ENCODE measurements around the gene CHIA.

CHIA gene

DNA sequence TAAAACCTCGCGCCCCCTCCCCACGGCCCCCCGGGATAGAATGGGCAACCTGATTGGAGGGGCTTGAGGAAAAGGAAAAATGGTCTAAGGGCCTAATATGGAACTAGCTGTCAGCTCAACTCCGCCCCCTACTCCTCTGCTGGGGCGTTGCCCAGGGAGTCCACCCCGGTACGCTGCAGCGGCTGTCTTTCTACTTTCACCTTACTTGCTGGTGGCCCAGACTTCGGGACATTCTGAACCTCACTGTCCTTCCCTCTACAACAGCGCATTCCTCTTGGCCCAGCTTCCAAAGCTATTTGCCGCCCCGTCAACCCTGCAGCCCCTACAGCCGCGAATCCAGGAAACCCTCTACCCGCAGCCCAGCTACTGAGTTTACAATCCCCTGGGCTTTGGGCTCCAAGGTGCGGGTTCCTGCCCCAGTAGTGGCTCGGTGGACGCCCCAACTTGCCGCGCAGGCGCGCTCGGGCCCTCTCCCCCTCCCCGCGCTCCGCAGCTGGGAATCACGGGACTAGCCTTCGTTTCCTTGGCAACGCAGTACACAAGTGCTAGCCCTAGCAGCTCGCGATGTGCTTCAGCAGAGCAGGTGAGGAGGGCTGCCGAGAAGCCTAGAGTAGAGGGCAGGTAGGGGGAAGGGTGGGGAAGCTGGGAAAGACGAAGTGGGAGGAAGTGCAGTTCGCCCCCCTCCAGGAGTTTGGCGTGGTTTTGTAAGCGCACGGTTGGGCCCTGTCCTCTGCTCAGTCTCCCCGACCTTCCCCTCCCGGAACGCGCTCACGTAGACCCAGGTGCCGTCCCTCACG is 55.6 kb downstream of the CHIA start:
- TF ChIP-seq, protein P1, sequence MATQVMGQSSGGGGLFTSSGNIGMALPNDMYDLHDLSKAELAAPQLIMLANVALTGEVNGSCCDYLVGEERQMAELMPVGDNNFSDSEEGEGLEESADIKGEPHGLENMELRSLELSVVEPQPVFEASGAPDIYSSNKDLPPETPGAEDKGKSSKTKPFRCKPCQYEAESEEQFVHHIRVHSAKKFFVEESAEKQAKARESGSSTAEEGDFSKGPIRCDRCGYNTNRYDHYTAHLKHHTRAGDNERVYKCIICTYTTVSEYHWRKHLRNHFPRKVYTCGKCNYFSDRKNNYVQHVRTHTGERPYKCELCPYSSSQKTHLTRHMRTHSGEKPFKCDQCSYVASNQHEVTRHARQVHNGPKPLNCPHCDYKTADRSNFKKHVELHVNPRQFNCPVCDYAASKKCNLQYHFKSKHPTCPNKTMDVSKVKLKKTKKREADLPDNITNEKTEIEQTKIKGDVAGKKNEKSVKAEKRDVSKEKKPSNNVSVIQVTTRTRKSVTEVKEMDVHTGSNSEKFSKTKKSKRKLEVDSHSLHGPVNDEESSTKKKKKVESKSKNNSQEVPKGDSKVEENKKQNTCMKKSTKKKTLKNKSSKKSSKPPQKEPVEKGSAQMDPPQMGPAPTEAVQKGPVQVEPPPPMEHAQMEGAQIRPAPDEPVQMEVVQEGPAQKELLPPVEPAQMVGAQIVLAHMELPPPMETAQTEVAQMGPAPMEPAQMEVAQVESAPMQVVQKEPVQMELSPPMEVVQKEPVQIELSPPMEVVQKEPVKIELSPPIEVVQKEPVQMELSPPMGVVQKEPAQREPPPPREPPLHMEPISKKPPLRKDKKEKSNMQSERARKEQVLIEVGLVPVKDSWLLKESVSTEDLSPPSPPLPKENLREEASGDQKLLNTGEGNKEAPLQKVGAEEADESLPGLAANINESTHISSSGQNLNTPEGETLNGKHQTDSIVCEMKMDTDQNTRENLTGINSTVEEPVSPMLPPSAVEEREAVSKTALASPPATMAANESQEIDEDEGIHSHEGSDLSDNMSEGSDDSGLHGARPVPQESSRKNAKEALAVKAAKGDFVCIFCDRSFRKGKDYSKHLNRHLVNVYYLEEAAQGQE (IDR thresholded peaks at IDR 0.05; ENCODE audit: insufficient read depth in 1 of 2, low read depth in 2 of 2, low read length in 2 of 2), result no peak
- TF ChIP-seq FOXP2 (optimal IDR thresholded peaks at IDR 0.05; ENCODE audit: borderline replicate concordance, extremely low read depth, extremely low read length, insufficient read depth) (no peak), SIN3A (IDR thresholded peaks at IDR 0.05; ENCODE audit: borderline replicate concordance, insufficient read depth, low read length) (no peak), POLR2AphosphoS5 (IDR thresholded peaks at IDR 0.05; ENCODE audit: low read depth, low read length) (no peak), TAF1 (IDR thresholded peaks at IDR 0.05; ENCODE audit: borderline replicate concordance, insufficient read depth, low read length) (no peak)

DNA sequence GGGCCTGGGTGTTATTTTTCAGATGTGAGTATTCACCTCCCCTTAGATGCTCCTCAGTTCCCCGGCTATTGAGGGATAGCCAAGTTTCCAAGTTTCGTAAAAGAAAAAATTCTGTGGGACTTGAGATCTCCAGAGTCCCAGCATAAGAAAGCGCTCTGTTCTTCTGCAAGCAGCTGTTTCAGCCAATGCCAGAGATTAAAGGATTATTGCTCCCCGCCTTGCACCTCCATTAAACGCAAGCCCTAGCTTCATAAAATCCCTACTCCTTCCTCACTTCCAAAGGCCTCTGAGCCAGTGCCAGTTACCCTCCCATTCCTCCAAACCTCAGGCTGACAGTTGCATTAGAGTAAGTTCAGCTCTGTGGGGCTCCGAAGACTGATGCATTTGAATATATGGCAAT is 56.4 kb downstream of the CHIA start:
- TF ChIP-seq, protein P1 (IDR thresholded peaks at IDR 0.05; ENCODE audit: insufficient read depth in 1 of 2, low read depth in 2 of 2, low read length in 2 of 2), result no peak
- TF ChIP-seq SIN3A (IDR thresholded peaks at IDR 0.05; ENCODE audit: borderline replicate concordance, insufficient read depth, low read length) (no peak), FOXP2 (optimal IDR thresholded peaks at IDR 0.05; ENCODE audit: borderline replicate concordance, extremely low read depth, extremely low read length, insufficient read depth) (no peak), TAF1 (IDR thresholded peaks at IDR 0.05; ENCODE audit: borderline replicate concordance, insufficient read depth, low read length) (no peak), POLR2AphosphoS5 (IDR thresholded peaks at IDR 0.05; ENCODE audit: low read depth, low read length) (no peak)

DNA sequence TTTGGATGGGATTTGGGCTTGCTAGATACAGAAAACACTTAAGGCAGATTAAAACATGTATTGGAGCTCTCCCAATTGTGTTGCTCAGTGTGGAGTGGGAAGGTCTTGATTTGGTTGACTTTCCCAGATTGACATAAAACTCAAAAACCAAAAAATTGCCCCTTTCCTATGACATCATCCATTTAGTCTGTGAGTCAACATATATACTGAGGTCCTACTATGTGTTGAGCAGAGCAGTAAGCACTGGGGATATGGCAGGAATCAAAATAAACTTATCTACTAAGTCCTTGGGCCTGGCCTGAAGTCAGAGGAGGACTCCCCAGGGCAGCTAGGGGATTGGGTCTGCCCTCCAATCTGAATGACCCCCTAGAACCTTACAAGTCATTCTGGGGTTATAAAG is 61.0 kb downstream of the CHIA start:
- no peak for TF ChIP-seq SIN3A (IDR thresholded peaks at IDR 0.05; ENCODE audit: borderline replicate concordance, insufficient read depth, low read length)
- no peak for TF ChIP-seq POLR2AphosphoS5 (IDR thresholded peaks at IDR 0.05; ENCODE audit: low read depth, low read length)
- no peak for TF ChIP-seq FOXP2 (optimal IDR thresholded peaks at IDR 0.05; ENCODE audit: borderline replicate concordance, extremely low read depth, extremely low read length, insufficient read depth)
- TF ChIP-seq TAF1 (IDR thresholded peaks at IDR 0.05; ENCODE audit: borderline replicate concordance, insufficient read depth, low read length), result no peak
- TF ChIP-seq, protein P1 (IDR thresholded peaks at IDR 0.05; ENCODE audit: insufficient read depth in 1 of 2, low read depth in 2 of 2, low read length in 2 of 2), result no peak

DNA sequence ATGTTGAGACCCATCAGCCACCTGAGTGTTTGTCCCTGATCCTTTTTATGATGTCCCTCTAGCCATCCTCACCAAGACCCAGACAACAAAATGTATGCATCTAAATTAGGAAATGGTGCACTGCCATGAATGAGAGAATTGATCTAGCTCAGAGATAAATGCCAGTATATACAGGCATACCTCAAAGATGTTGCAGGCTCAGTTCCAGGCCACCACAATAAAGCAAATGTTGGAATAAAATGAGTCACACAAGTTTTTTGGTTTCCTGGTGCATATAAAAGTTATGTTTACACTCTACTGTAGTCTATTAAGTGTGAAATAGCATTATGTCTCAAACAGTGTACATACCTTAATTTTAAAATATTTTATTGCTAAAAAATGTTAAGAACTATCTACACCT is 63.9 kb downstream of the CHIA start:
- TF ChIP-seq, protein P1 (IDR thresholded peaks at IDR 0.05; ENCODE audit: insufficient read depth in 1 of 2, low read depth in 2 of 2, low read length in 2 of 2), result no peak
- TF ChIP-seq SIN3A (IDR thresholded peaks at IDR 0.05; ENCODE audit: borderline replicate concordance, insufficient read depth, low read length), result no peak

DNA sequence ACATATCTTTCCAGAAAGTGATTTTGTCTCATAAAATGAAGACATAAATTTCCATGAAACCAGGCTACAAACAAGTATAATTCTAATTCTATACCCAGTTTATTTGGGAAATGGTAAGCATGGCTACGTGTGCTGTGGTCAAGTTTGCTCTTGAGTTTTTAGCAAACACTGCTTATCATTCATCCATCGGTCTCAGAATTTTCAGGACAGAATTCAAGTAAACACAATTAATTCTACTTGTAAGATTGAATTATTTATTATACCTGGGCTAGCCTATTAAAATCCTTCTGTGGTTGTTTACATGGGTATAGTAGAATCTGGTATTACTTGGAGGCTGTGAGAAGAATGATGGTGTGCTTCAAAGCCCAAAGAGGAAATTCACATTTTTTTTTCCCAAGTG is 68.3 kb downstream of the CHIA start:
- TF ChIP-seq, protein P1 (IDR thresholded peaks at IDR 0.05; ENCODE audit: insufficient read depth in 1 of 2, low read depth in 2 of 2, low read length in 2 of 2), result no peak
- no peak for TF ChIP-seq POLR2AphosphoS5 (IDR thresholded peaks at IDR 0.05; ENCODE audit: low read depth, low read length)
- TF ChIP-seq SIN3A (IDR thresholded peaks at IDR 0.05; ENCODE audit: borderline replicate concordance, insufficient read depth, low read length), result no peak
- TF ChIP-seq FOXP2 (optimal IDR thresholded peaks at IDR 0.05; ENCODE audit: borderline replicate concordance, extremely low read depth, extremely low read length, insufficient read depth), result no peak
- no peak for TF ChIP-seq TAF1 (IDR thresholded peaks at IDR 0.05; ENCODE audit: borderline replicate concordance, insufficient read depth, low read length)

Measured in PFSK-1 (cell line).